Hematopoietic multipotent progenitor cell treated with erythropoietin and hydrocortisone succinate and interleukin-3 and kit ligand, for 15 days (in vitro differentiated cells): Measurements from ENCODE around the gene IRAK2.

ENCODE experiments used
- DNase-seq: peaks from one replicate; pipeline ENCODE4 v3.0.0-alpha.2; 2015; ENCODE audit warnings: low spot score

Gene IRAK2

GRCh38 chr3:10189557-10190354 is 25.0 kb downstream of the IRAK2 start:
- peak; percentile 53 for DNase-seq

- no peak for DNase-seq
Observed at GRCh38 chr3:10192953-10193691, 28.4 kb downstream of the IRAK2 start.

GRCh38 chr3:10193692-10194327 is 29.1 kb downstream of the IRAK2 start:
- DNase-seq: peak; percentile 10

DNA sequence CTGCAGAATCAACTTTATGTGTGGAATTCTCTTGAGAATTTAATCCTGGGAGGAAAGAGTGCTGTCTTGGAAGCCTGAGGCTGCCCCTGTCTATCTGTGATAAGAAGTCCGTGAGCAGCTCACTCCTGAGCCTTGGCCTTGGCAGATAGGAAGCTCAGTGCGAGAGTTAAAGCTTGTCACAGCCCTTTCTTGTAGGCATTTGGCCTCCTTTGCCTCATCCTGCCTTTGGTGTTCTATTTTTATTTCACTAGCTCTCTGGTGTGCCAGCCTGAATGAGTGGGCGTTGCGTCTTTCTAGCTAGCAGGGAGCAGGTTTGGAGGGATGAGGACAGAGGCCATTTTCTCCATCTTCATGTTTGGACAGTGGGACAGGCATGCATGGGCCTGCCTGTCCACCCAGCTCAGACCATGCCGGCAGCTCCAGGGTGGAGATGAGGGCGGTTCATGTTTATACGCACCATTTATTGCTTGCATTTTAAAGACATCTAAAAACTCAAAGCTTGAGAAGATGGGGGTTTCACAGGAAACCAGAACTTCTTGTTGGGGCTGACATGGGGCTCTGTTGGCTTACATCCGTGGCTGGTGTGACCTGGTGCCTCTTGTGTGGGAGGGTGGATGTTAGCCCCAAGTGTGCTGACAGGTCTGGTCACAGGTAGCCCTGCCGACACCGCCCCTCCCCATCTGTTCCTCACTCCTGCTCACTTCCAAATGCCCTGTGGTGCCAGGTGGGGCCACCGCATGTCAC is 29.8 kb downstream of the IRAK2 start:
- DNase-seq: peak; percentile 66

- no peak for DNase-seq
Observed at GRCh38 chr3:10195366-10196089, 30.8 kb downstream of the IRAK2 start.

- no peak for DNase-seq
Observed at GRCh38 chr3:10196389-10197052, 31.8 kb downstream of the IRAK2 start.

- DNase-seq: no peak
Observed at GRCh38 chr3:10198226-10198625, 33.5 kb downstream of the IRAK2 start.

- DNase-seq: peak; percentile 75
Observed at GRCh38 chr3:10198761-10199649, 34.3 kb downstream of the IRAK2 start.

- DNase-seq: no peak
Observed at GRCh38 chr3:10204921-10205320, 40.2 kb downstream of the IRAK2 start.

- DNase-seq: no peak
Observed at GRCh38 chr3:10205451-10206165, 40.9 kb downstream of the IRAK2 start.

- DNase-seq: no peak
Observed at GRCh38 chr3:10206166-10206511, 41.4 kb downstream of the IRAK2 start.

DNA sequence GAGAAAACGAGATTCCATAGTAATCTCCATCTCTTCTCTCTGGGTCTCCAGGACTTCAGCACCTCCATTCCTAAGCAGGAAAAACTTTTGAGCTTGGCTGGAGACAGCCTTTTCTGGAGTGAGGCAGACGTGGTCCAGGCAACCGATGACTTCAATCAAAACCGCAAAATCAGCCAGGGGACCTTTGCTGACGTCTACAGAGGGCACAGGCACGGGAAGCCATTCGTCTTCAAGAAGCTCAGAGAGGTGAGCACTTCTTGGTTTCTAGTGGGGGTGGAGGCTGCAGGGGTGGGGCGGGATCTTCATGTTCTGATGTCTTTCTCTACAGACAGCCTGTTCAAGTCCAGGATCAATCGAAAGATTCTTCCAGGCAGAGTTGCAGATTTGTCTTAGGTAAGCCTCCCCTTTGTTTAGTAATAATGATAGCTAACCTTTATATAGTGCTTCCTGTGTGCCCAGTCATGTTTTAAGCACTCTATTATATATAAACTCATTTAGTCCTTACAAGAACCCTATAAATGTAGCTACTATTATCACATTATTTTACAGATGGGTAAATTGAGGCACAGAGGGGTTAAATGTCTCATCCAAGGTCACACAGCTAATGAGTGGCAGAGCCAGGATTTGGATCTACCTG is 48.6 kb downstream of the IRAK2 start:
- no peak for DNase-seq

- no peak for DNase-seq
Observed at GRCh38 chr3:10215578-10216368, 51.1 kb downstream of the IRAK2 start.

DNA sequence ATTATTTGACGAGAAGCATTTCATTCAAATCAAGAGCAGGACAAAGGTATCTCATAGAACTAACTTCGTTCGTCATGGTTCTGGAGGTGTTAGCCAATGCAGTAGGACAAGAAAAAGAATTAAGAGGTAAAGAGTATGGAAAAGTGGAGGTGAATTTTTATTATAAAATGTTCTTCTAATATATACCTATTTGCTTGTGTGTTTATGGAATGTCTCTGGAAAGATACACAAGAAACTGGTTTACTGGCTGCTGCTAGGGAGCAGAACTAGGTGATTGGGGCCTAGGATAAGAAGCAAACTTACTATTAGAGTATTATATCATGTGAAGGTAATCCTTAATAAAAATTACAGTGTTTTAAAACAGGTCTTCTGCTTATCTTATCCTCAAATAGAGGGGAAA is 52.6 kb downstream of the IRAK2 start:
- no peak for DNase-seq

GRCh38 chr3:10219737-10220136 is 55.0 kb downstream of the IRAK2 start:
- DNase-seq: no peak

DNA sequence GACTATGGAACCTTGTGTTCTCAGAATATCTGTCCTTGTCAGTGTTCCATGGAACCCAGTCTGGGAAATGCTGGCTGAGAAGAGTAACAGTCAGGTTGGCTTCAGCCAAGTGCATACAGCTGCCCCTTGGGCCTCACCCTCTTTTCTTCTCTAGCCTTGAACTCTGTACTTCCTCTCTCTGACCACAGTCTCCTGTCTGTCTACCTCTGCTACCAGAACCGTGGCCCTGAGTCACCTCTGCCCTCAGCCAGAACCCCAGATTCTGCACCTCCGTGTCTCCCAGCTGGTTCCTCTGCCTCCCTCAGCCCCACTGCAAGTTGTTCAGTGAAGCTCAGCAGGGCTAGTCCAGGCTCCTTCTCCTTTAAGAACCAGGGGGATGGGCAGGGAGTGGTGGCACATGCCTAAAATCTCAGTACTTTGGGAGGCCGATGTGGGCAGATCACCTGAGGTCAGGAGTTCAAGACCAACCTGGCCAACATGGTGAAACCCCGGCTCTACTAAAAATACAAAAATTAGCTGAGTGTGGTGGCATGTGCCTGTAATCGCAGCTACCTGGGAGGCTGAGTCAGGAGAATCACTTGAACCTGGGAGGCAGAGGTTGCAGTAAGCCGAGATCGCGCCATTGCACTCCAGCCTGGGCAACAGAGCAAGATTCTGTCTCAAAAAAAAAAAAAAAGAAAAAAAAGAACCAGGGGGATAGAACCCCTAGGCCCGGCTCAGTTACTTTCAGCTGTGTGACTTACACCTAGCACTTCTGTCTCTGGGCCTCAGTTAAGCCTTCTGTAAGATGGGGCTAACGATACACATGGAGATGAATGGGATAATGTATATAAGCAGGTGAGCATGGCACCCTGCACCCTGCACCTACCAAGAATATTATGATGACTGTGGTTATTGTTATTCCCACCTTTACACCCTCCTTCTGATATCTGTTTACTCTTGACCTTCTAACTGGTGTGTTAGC is 59.2 kb downstream of the IRAK2 start:
- no peak for DNase-seq
